Transverse colon (tissue), 4 donors: ENCODE measurements around the gene TRMT10B. TPM values are rescaled to one million over a fixed set of nuclear protein-coding genes. Genes with fewer than 3 reads are reported as not detected.

Experiments
- DNase-seq: peaks from one replicate; pipeline ENCODE4 v3.0.0-alpha.2; 2019
- H3K27ac ChIP-seq, 4 donors: fragments of 200-600 bp; sonication (generic); 2 replicates each; pipeline ENCODE4 v1.5.1; 2016 to 2018; ENCODE audit warnings: inconsistent platforms in 4 of 4
- H3K27me3 ChIP-seq: fragments of 200-600 bp; sonication (generic); 2 replicates; pipeline ENCODE4 v1.5.1; 2017; ENCODE audit warnings: inconsistent platforms
- H3K36me3 ChIP-seq, 4 donors: fragments of 200-600 bp; sonication (generic); 2 replicates each; pipeline ENCODE4 v1.5.1; 2017 to 2019; ENCODE audit warnings: inconsistent platforms in 4 of 4
- H3K4me1 ChIP-seq, 4 donors: fragments of 200-600 bp; sonication (generic); 2 replicates each; pipeline ENCODE4 v1.5.1; 2017 to 2020; ENCODE audit warnings: inconsistent platforms in 4 of 4
- H3K4me3 ChIP-seq, 4 donors: fragments of 200-600 bp; sonication (generic); 1 replicate in 1 of 4; 2 replicates in 3 of 4; pipeline versions ENCODE4 v1.5.1 to v1.6.1; 2017 to 2019; ENCODE audit warnings: inconsistent platforms in 4 of 4
- H3K9me3 ChIP-seq, 2 donors: fragments of 200-600 bp; sonication (generic); 2 replicates each; pipeline ENCODE4 v1.5.1; 2017 to 2019; ENCODE audit warnings: inconsistent platforms in 2 of 2
- EP300 ChIP-seq: sonication (generic); formaldehyde crosslinking; IDR thresholded peaks from one replicate; pipeline ENCODE4 v1.6.1; 2017; ENCODE audit warnings: antibody characterized with exemption, low read depth
- POLR2A ChIP-seq: fragments of 450-650 bp; IDR thresholded peaks from one replicate; pipeline ENCODE4 v1.6.1; 2016; ENCODE audit warnings: antibody characterized with exemption, mild to moderate bottlenecking, moderate library complexity
- POLR2AphosphoS5 ChIP-seq, 3 donors: sonication (generic); formaldehyde crosslinking; IDR thresholded peaks; one replicate each; pipeline ENCODE4 v1.6.1; 2016; ENCODE audit warnings: antibody characterized with exemption in 3 of 3
- WGBS, 2 donors: methylation state at CpG; one replicate each; pipeline ENCODE4 v1.1.5; 2018; ENCODE audit warnings: low coverage in 1 of 2; 5-methylcytosine and 5-hydroxymethylcytosine counted together
- in situ Hi-C, 4 donors: fragments of 200-750 bp; cut with MboI; loops; one replicate each; pipeline versions ENCODE4 v1.15.0 to v1.15.1; 2017; ENCODE audit warnings: low sequenced_read_pairs in 3 of 4, low pct_ligation_motif_present in 1 of 4, low pct_unique_long_range_greater_than_20kb in 1 of 4
- intact Hi-C: fragments of 100-400 bp; cut with DNase I; formaldehyde crosslinking; loops from one replicate; pipeline ENCODE4 v1.15.1; 2023; ENCODE audit warnings: low total_unique reads
- total RNA-seq, 4 donors: library from RNA; depleted of rRNA; stranded (reverse); fragments of >200 nt; gene quantifications; one replicate each; pipeline ENCODE4 v1.1.0, GENCODE V29; 2016
- TF ChIP-seq, protein P1 (sequence below), 5 experiments: fragments of 200-600 bp in 3 of 5; fragments of 450-650 bp in 2 of 5; sonication (generic) in 3 of 5; IDR thresholded peaks; 1 replicate in 2 of 5; 2 replicates in 3 of 5; pipeline ENCODE4 v1.5.1; 2016 to 2017; ENCODE audit warnings: antibody characterized with exemption in 5 of 5, inconsistent platforms in 3 of 5, mild to moderate bottlenecking in 2 of 5, moderate library complexity in 1 of 5

The TRMT10B gene
- total RNA-seq, 4 donors from 2014 or later: 1.4 to 7.5 (median 4.0) TPM

DNA sequence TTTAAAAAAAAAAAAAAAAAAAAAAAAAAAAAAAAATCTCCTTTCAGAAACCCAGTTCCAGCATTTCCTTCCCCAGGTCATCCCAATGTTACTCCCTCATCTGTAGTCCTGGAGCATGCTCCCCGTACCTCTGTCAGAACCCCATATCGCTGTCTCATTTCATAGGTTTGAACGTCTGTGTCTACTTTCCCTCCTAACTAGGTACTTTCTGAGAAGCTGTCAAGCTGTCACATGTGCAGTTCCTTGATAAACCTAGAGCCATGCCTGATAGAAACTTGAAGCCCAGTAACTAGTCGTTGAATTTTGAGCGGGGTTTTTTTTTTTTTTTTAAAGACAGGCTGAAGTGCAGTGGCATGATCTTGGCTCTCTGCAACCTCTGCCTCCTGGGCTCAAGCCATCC, 15.7 kb downstream of the TRMT10B start:
- Histone ChIP-seq H3K27me3 (no peaks in the 10 kb centered on the region), H3K4me3 (no peak overlapping the region), H3K9me3 (no peaks in the 10 kb centered on the region), H3K4me1 (no peaks in the 10 kb centered on the region), H3K27ac (no peak overlapping the region), H3K36me3 (peaks cover 0 to 21% (median 4%) of the 10 kb centered on the region in 4 donors)
- intact Hi-C loops (no loop called here), in situ Hi-C loops (loop anchor here in 1 of 4 donors (25.0 kb wide), 1 partner anchor 107 kb away; the partner anchor contains the start of gene FRMPD1)
- WGBS, 2 donors: 82 to 86% methylated on average over 3 to 5 of the region's 5 CpGs
- TF ChIP-seq, protein P1, sequence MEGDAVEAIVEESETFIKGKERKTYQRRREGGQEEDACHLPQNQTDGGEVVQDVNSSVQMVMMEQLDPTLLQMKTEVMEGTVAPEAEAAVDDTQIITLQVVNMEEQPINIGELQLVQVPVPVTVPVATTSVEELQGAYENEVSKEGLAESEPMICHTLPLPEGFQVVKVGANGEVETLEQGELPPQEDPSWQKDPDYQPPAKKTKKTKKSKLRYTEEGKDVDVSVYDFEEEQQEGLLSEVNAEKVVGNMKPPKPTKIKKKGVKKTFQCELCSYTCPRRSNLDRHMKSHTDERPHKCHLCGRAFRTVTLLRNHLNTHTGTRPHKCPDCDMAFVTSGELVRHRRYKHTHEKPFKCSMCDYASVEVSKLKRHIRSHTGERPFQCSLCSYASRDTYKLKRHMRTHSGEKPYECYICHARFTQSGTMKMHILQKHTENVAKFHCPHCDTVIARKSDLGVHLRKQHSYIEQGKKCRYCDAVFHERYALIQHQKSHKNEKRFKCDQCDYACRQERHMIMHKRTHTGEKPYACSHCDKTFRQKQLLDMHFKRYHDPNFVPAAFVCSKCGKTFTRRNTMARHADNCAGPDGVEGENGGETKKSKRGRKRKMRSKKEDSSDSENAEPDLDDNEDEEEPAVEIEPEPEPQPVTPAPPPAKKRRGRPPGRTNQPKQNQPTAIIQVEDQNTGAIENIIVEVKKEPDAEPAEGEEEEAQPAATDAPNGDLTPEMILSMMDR (IDR thresholded peaks at IDR 0.05): no peak
- no peak for DNase-seq

DNA sequence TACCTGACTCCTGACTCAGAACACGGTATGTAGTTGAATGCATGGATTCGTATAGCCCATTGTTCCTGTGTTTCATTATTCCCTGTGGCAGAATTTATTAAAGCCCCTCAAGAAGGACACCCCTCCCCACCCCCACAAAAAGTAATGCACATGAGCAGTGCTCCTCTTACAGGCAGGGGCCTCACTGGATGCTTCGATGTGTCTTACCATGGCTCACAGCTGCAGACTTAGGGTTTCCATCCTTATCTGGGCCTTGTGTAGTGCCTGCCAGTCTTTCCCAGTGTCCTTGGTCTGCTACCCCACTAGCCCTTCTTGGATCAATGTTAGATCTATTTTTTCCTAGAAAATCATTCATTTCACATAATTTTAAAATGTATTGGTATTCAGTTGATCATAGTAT, 16.4 kb downstream of the TRMT10B start:
- H3K36me3 ChIP-seq: peaks cover 0 to 17% (median 4%) of the 10 kb centered on the region in 4 donors
- TF ChIP-seq POLR2AphosphoS5 (IDR thresholded peaks at IDR 0.05) (no peak), EP300 (no peak), POLR2A (no peak)
- TF ChIP-seq, protein P1 (IDR thresholded peaks at IDR 0.05): no peak
- H3K27me3 ChIP-seq: no peaks in the 10 kb centered on the region
- H3K27ac ChIP-seq: no peak overlapping the region
- 95% methylated on average over 3 of the region's 3 CpGs; no CpG with 5 or more reads in 1 of the 2 donors for WGBS, 2 donors
- DNase-seq: no peak
- intact Hi-C loops (no loop called here), in situ Hi-C loops (loop anchor here in 2 of 4 donors (10.0 to 25.0 kb wide), 2 partner anchors 55 to 108 kb away; partner anchors contain the start of gene FRMPD1 (in 1 of the 2))
- H3K9me3 ChIP-seq: no peaks in the 10 kb centered on the region
- H3K4me3 ChIP-seq: no peak overlapping the region
- no peaks in the 10 kb centered on the region for H3K4me1 ChIP-seq

DNA sequence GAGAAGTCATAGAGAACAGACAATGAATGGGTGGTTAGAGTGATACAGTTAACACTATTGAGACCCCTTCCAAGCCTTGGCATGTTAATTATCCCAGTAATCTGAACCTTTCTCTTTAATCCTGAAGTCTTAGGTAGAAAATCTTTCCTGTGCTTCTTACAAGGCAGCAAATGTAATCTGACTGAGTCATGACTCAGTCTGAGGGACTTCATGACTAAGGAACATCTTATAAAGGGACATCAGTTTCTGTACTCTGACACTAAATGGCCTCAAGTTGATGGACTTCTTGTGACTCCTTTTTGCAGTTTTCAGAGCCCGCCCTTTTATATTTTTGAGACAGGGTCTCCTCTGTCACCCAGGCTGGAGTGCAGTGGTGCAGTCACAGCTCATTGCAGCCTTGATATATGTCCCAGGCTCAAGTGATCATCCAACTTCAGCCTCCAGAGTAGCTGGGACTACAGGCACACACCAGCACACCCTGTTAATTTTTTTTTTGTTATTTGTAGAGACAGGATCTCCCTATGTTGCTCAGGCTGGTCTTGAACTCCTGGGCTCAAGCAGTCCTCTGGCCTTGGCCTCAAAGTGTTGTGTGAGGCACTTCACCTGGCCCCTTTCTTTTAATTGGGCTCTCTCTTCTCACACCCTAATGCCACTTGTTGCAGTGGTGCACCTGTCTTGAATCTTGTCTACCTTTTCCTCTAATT, 21.8 kb downstream of the TRMT10B start:
- in situ Hi-C loops (loop anchor here in 2 of 4 donors (10.0 to 25.0 kb wide), 4 partner anchors 61 to 313 kb away; partner anchors contain the start of genes FBXO10 (in 1 of the 2), TOMM5 (in 1 of the 2) and ZBTB5 (in 1 of the 2)), intact Hi-C loops (no loop called here)
- DNase-seq: no peak
- H3K4me1 ChIP-seq: no peaks in the 10 kb centered on the region
- H3K9me3 ChIP-seq: no peaks in the 10 kb centered on the region
- no peaks in the 10 kb centered on the region for H3K27me3 ChIP-seq
- H3K4me3 ChIP-seq: no peak overlapping the region
- WGBS, 2 donors: 91% methylated on average over 1 of the region's 1 CpG; no CpG with 5 or more reads in 1 of the 2 donors
- no peak overlapping the region for H3K27ac ChIP-seq
- peaks cover 0 to 33% (median 15%) of the 10 kb centered on the region in 4 donors for H3K36me3 ChIP-seq
- no peak for TF ChIP-seq EP300
- TF ChIP-seq POLR2AphosphoS5 (IDR thresholded peaks at IDR 0.05): no peak
- TF ChIP-seq, protein P1 (IDR thresholded peaks at IDR 0.05): no peak
- TF ChIP-seq POLR2A: no peak

DNA sequence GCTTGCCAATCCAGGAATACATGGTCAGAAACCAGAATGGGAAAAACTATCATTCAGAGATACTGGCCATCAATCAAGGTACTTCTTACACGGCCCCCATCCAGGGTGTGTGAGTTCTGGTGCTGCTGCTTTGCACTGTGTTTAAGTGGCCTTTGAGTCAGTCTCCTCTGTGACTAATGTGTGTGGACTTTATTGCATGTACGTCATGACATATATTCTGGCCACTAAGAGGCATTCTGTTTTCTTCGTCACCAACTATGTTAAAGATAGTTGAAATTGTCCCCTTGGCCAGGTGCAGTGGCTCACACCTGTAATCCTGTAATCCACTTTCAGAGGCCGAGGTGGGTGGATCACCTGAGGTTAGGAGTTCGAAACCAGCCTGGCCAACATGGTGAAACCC, 22.7 kb downstream of the TRMT10B start:
- WGBS, 2 donors: 79 to 92% methylated on average over 4 to 5 of the region's 5 CpGs
- Histone ChIP-seq H3K4me1 (no peaks in the 10 kb centered on the region), H3K36me3 (peaks cover 0 to 35% (median 15%) of the 10 kb centered on the region in 4 donors), H3K9me3 (no peaks in the 10 kb centered on the region), H3K4me3 (no peak overlapping the region), H3K27me3 (no peaks in the 10 kb centered on the region), H3K27ac (no peak overlapping the region)
- DNase-seq: no peak
- in situ Hi-C loops (loop anchor here in 2 of 4 donors (10.0 to 25.0 kb wide), 4 partner anchors 62 to 314 kb away; partner anchors contain the start of genes FBXO10 (in 1 of the 2), TOMM5 (in 1 of the 2) and ZBTB5 (in 1 of the 2)), intact Hi-C loops (no loop called here)
- TF ChIP-seq POLR2A: no peak
- TF ChIP-seq EP300: no peak
- no peak for TF ChIP-seq POLR2AphosphoS5 (IDR thresholded peaks at IDR 0.05)
- TF ChIP-seq, protein P1 (IDR thresholded peaks at IDR 0.05): no peak
